ENCODE data around the gene DNMT3B. TPM values are rescaled to one million over a fixed set of nuclear protein-coding genes. Genes with fewer than 3 reads are reported as not detected.
A peak's percentile ranks its signal among the peaks of the same experiment; 100 is the strongest.

The DNMT3B gene
- total and polyA plus RNA-seq, 9 of the 15 experiments (the other 6 are each of a cell fraction or from before 2014, with no cell fraction given): 9.3 to 74.8 (median 49.1) TPM

DNA sequence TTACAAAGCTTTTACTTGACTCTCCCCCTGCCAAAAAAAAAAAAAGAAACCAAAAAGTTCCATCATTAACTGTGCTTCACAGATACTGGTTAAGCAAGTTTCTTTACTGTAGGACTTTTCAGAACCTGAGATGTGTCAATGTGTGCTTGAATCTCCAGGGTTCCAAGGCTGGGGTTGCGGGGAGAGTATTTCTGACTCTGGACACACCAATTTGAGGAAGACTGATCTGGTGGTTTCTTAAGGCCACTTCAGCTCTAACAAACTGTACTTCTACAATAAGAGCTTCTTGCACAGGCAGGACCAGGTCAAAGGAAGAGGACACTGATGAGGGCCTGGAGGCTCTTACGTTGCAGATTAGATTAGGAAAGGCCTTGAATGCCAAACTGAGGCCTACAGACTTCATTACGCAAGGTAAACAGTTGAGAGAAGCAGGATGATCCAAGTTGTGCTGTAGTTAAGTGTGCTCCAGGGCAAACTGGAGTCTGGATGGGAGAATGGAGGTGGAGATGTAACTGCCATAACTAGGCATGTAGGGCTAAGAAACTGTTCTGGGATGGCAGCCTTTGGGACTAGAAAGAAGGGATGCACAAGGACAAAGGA lies 43.3 kb upstream of the DNMT3B start (continued):
- TF ChIP-seq MAZ (CRISPR knock-in tag; conservative IDR thresholded peaks at IDR 0.05 in 1 of 2, IDR thresholded peaks at IDR 0.05 in 1 of 2): no peak
- TF ChIP-seq, protein P1, sequence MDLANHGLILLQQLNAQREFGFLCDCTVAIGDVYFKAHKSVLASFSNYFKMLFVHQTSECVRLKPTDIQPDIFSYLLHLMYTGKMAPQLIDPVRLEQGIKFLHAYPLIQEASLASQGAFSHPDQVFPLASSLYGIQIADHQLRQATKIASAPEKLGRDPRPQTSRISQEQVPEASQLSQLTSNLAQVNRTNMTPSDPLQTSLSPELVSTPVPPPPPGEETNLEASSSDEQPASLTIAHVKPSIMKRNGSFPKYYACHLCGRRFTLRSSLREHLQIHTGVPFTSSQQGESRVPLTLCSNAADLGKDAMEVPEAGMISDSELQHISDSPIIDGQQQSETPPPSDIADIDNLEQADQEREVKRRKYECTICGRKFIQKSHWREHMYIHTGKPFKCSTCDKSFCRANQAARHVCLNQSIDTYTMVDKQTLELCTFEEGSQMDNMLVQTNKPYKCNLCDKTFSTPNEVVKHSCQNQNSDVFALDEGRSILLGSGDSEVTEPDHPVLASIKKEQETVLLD (IDR thresholded peaks at IDR 0.05): no peak

DNA sequence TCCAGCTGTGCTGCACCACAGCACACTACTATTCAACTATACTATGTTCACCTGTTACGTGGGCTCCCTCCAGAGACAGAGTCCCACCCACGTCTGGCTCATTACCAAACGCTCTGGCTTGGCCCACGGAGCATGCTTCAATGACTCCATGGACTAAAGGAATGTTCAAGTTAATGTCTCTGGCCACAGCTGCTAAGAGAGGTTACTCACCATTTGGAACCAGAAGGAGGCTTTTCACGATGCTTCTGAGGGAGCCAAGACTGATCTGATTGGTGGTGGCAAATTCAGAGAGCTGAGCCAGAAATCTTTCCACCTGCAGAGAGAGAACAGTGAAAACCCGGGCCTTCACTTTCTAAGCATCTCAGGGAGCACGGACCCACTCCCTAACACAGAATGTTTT lies 34.5 kb upstream of the DNMT3B start:
- WGBS (ENCODE audit: insufficient coverage, low coverage, missing lambda C conversion rate): 49% methylated on average over 7 of the region's 7 CpGs
- FAIRE-seq (no peak), DNase-seq (ENCODE audit: extremely low read depth in 1 of 4, low spot score in 3 of 4) (peak in 1 of 4 experiments; percentile 11), ATAC-seq (peak; percentile 31; the same call in 2 of the 3 replicates)
- Histone ChIP-seq H3K9me1 (ENCODE audit: control insufficient read depth, insufficient read depth, low read length) (no peaks in the 10 kb centered on the region), H2AFZ (ENCODE audit: low read depth, low read length) (no peak overlapping the region), H3K27ac (ENCODE audit: extremely low read depth, low read depth, low read length) (no peak overlapping the region), H4K20me1 (replicated peaks; ENCODE audit: control insufficient read depth, insufficient read depth, low read length) (peaks cover 8% of the 10 kb centered on the region), H3K4me2 (ENCODE audit: insufficient read depth, low read length) (no peak overlapping the region), H3K27me3 (ENCODE audit: control insufficient read depth in 2 of 2, insufficient read depth in 2 of 2, low read length in 2 of 2) (no peaks in the 10 kb centered on the region), H3K79me2 (ENCODE audit: control insufficient read depth, insufficient read depth, low read length) (0 out of 3 replicates have a peak, but pooled peaks cover 2% of the 10 kb centered on the region), H3K4me1 (replicated peaks in 1 of 2; ENCODE audit: control insufficient read depth in 2 of 2, insufficient read depth in 2 of 2, low read length in 2 of 2) (peaks cover 19% of the 10 kb centered on the region in 2 experiments), H3K4me3 (no peak overlapping the region), H3K9me3 (replicated peaks; ENCODE audit: control insufficient read depth, insufficient read depth, low read depth, low read length) (no peaks in the 10 kb centered on the region), H3K9ac (ENCODE audit: insufficient read depth in 1 of 2, low read depth in 2 of 2, low read length in 2 of 2) (no peak overlapping the region), H3K36me3 (ENCODE audit: control insufficient read depth, insufficient read depth, low read length) (peaks cover 16% of the 10 kb centered on the region; the same call in 1 of the 3 replicates)
- no TSS peak for BruUV-seq (replicated peaks)
- in situ Hi-C loops (cut with MboI) (no loop called here), intact Hi-C loops (cut with micrococcal nuclease) (no loop called here)
- TF ChIP-seq DDX20 (tag; IDR thresholded peaks at IDR 0.05; ENCODE audit: low read depth): no peak
- no peak for TF ChIP-seq NBN (IDR thresholded peaks at IDR 0.05; ENCODE audit: low read depth)
- TF ChIP-seq RBM34 (IDR thresholded peaks at IDR 0.05; ENCODE audit: borderline replicate concordance, insufficient read depth, low read length): no peak
- TF ChIP-seq ZC3H4 (CRISPR knock-in tag; IDR thresholded peaks at IDR 0.05; ENCODE audit: borderline replicate concordance): no peak
- no peak for TF ChIP-seq ZNF184 (CRISPR knock-in tag; IDR thresholded peaks at IDR 0.05)
- no peak for TF ChIP-seq FOXA3 (CRISPR knock-in tag; conservative IDR thresholded peaks at IDR 0.05 in 1 of 2, IDR thresholded peaks at IDR 0.05 in 1 of 2)
- TF ChIP-seq POLR3G (IDR thresholded peaks at IDR 0.05; ENCODE audit: extremely low read depth, insufficient read length, insufficient replicate concordance): no peak
- TF ChIP-seq, protein P2, sequence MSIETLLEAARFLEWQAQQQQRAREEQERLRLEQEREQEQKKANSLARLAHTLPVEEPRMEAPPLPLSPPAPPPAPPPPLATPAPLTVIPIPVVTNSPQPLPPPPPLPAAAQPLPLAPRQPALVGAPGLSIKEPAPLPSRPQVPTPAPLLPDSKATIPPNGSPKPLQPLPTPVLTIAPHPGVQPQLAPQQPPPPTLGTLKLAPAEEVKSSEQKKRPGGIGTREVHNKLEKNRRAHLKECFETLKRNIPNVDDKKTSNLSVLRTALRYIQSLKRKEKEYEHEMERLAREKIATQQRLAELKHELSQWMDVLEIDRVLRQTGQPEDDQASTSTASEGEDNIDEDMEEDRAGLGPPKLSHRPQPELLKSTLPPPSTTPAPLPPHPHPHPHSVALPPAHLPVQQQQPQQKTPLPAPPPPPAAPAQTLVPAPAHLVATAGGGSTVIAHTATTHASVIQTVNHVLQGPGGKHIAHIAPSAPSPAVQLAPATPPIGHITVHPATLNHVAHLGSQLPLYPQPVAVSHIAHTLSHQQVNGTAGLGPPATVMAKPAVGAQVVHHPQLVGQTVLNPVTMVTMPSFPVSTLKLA (conservative IDR thresholded peaks at IDR 0.05): no peak
- TF ChIP-seq KLF16 (IDR thresholded peaks at IDR 0.05): no peak
- TF ChIP-seq TGIF2 (CRISPR knock-in tag; IDR thresholded peaks at IDR 0.05): no peak
- no peak for TF ChIP-seq NRF1 (conservative IDR thresholded peaks at IDR 0.05 in 1 of 2, IDR thresholded peaks at IDR 0.05 in 1 of 2)
- no peak for TF ChIP-seq TAF15 (IDR thresholded peaks at IDR 0.05; ENCODE audit: low read depth, low read length)
- ChIA-PET POLR2A (no interaction called here), CTCF (ENCODE audit: low intra/inter-chr PET ratio) (no interaction called here)

All from K562 (cell line).